HepG2 (cell line): ENCODE measurements around the gene ZFHX3. TPM values are rescaled to one million over a fixed set of nuclear protein-coding genes. Genes with fewer than 3 reads are reported as not detected.

Experiments used
- MYNN ChIP-seq: sonication (generic); formaldehyde crosslinking; IDR thresholded peaks from 2 replicates; pipeline ENCODE4 v1.4.0; 2020; ENCODE audit warnings: mild to moderate bottlenecking, low read depth, missing genetic modification reagents
- PAX8 ChIP-seq: sonication (generic); formaldehyde crosslinking; IDR thresholded peaks from 2 replicates; pipeline ENCODE4 v1.8.0; 2022; ENCODE audit warnings: mild to moderate bottlenecking, missing genetic modification reagents, borderline replicate concordance
- PITX1 ChIP-seq: sonication (generic); formaldehyde crosslinking; IDR thresholded peaks from 2 replicates; pipeline ENCODE4 v1.5.1; 2020; ENCODE audit warnings: mild to moderate bottlenecking, missing genetic modification reagents
- RARG ChIP-seq: sonication (generic); formaldehyde crosslinking; IDR thresholded peaks from 2 replicates; pipeline ENCODE4 v1.4.0; 2020; ENCODE audit warnings: low read depth, mild to moderate bottlenecking, missing genetic modification reagents
- SIX4 ChIP-seq: sonication (generic); formaldehyde crosslinking; IDR thresholded peaks from 2 replicates; pipeline ENCODE4 v1.4.0; 2020; ENCODE audit warnings: missing genetic modification reagents
- ZNF709 ChIP-seq: sonication (generic); formaldehyde crosslinking; IDR thresholded peaks from 2 replicates; pipeline ENCODE4 v1.5.0; 2020; ENCODE audit warnings: mild to moderate bottlenecking, missing genetic modification reagents
- ZNF724P ChIP-seq: sonication (generic); formaldehyde crosslinking; IDR thresholded peaks from 2 replicates; pipeline ENCODE4 v1.8.0; 2022; ENCODE audit warnings: missing genetic modification reagents, borderline replicate concordance
- polyA plus RNA-seq, 8 experiments: library from polyadenylated mRNA; depleted of rRNA in 3 of 8; stranded (reverse) in 7 of 8; unstranded in 1 of 8; fragments of >200 nt; fragmentation: Illumina TruSeq in 4 of 8; extraction: Trizol in 4 of 8; gene quantifications; 2 replicates each; pipeline versions ENCODE4 v1.2.1 to v1.2.3, GENCODE V29; 2011 to 2016; ENCODE audit warnings: low read depth in 4 of 8, missing spikeins in 1 of 8, mixed read lengths in 1 of 8; ENCODE audit not compliant: insufficient read depth in 1 of 8
- total RNA-seq, 5 experiments: library from RNA; depleted of rRNA; stranded (reverse); fragments of >200 nt; fragmentation: Illumina TruSeq; extraction: Trizol; gene quantifications; 2 replicates each; pipeline ENCODE4 v1.2.3, GENCODE V29; 2016; ENCODE audit warnings: low read depth in 1 of 5
- TF ChIP-seq, protein P1 (sequence below): sonication (generic); formaldehyde crosslinking; IDR thresholded peaks from 2 replicates; pipeline ENCODE4 v1.4.0; 2020; ENCODE audit warnings: missing genetic modification reagents
- TF ChIP-seq, protein P2 (sequence below): IDR thresholded peaks from 2 replicates; pipeline ENCODE4 v1.6.1; 2016
- TF ChIP-seq, protein P3 (sequence below): sonication (generic); formaldehyde crosslinking; IDR thresholded peaks from 2 replicates; pipeline ENCODE4 v1.4.0; 2020; ENCODE audit warnings: missing genetic modification reagents, borderline replicate concordance
- TF ChIP-seq, protein P4 (sequence below), 2 experiments: sonication (generic) in 1 of 2; formaldehyde crosslinking in 1 of 2; IDR thresholded peaks; 2 replicates each; pipeline versions ENCODE4 v1.5.1 to v1.6.1; 2011 to 2020; ENCODE audit warnings: borderline replicate concordance in 1 of 2, low read depth in 1 of 2, low read length in 1 of 2, mild to moderate bottlenecking in 1 of 2, missing genetic modification reagents in 1 of 2, moderate library complexity in 1 of 2
- TF ChIP-seq, protein P5 (sequence below), 2 experiments: sonication (generic) in 1 of 2; formaldehyde crosslinking in 1 of 2; IDR thresholded peaks; 2 replicates each; pipeline versions ENCODE4 v1.6.1 to v1.9.0; 2014 to 2022; ENCODE audit warnings: antibody characterized with exemption in 1 of 2, borderline replicate concordance in 1 of 2, inconsistent platforms in 1 of 2, low read depth in 1 of 2, missing genetic modification reagents in 1 of 2

Gene ZFHX3
- total and polyA plus RNA-seq, 2 of the 13 experiments (the other 11 are each of a cell fraction or from before 2014, with no cell fraction given) = 5.0 to 6.0 TPM

DNA sequence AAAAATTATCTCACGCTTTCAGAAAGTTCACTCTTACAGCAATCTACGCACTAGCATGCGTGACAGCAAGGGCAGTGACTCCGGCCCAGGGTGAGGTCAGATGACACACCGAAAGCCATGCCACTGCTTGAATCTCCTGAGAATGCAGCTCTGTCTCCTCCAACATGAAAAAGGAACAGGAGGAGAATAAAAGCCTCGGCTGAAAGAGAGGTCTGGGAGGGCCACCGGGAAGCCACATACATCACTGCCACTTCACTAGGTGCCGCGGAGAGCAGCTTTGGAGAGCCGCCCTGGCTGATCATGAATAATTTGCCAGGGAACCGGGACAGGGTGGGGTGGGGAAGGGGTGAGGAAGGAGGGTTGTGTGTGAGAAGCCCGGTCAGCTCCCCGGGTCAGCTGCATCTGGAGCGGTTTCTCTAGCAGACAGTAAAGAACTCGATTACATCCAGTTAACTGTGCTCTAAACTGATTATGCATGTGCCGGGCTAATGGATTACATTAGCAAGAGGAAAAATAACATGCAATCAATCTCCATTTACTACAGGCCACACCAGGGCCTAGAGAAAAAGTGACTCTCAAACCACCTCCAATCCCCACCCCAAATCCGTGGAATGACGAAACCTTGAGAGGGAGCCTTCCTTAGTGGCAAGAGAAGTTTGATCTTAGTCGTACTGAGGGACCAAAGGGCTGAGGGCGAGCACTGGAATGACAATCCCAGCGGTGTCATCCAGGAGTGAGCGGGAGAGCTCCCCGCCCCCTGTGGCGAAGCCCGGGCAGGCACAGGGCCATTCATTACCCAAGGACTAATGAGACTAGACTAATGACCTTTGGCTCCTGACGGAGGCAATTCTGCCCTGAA lies 100.3 kb downstream of the ZFHX3 start (continued):
- TF ChIP-seq, protein P1, sequence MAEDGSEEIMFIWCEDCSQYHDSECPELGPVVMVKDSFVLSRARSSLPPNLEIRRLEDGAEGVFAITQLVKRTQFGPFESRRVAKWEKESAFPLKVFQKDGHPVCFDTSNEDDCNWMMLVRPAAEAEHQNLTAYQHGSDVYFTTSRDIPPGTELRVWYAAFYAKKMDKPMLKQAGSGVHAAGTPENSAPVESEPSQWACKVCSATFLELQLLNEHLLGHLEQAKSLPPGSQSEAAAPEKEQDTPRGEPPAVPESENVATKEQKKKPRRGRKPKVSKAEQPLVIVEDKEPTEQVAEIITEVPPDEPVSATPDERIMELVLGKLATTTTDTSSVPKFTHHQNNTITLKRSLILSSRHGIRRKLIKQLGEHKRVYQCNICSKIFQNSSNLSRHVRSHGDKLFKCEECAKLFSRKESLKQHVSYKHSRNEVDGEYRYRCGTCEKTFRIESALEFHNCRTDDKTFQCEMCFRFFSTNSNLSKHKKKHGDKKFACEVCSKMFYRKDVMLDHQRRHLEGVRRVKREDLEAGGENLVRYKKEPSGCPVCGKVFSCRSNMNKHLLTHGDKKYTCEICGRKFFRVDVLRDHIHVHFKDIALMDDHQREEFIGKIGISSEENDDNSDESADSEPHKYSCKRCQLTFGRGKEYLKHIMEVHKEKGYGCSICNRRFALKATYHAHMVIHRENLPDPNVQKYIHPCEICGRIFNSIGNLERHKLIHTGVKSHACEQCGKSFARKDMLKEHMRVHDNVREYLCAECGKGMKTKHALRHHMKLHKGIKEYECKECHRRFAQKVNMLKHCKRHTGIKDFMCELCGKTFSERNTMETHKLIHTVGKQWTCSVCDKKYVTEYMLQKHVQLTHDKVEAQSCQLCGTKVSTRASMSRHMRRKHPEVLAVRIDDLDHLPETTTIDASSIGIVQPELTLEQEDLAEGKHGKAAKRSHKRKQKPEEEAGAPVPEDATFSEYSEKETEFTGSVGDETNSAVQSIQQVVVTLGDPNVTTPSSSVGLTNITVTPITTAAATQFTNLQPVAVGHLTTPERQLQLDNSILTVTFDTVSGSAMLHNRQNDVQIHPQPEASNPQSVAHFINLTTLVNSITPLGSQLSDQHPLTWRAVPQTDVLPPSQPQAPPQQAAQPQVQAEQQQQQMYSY = no peak
- no peak for TF ChIP-seq SIX4 (CRISPR knock-in tag)
- TF ChIP-seq MYNN (CRISPR knock-in tag) = no peak
- TF ChIP-seq PITX1 (CRISPR knock-in tag) = peak; percentile 73; the same call in 1 of the 2 replicates
- TF ChIP-seq PAX8 (CRISPR knock-in tag) = no peak
- TF ChIP-seq, protein P2, sequence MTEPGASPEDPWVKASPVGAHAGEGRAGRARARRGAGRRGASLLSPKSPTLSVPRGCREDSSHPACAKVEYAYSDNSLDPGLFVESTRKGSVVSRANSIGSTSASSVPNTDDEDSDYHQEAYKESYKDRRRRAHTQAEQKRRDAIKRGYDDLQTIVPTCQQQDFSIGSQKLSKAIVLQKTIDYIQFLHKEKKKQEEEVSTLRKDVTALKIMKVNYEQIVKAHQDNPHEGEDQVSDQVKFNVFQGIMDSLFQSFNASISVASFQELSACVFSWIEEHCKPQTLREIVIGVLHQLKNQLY (CRISPR knock-in tag) = peak; percentile 49; the same call in 1 of the 2 replicates
- TF ChIP-seq ZNF724P = no peak
- TF ChIP-seq, protein P3, sequence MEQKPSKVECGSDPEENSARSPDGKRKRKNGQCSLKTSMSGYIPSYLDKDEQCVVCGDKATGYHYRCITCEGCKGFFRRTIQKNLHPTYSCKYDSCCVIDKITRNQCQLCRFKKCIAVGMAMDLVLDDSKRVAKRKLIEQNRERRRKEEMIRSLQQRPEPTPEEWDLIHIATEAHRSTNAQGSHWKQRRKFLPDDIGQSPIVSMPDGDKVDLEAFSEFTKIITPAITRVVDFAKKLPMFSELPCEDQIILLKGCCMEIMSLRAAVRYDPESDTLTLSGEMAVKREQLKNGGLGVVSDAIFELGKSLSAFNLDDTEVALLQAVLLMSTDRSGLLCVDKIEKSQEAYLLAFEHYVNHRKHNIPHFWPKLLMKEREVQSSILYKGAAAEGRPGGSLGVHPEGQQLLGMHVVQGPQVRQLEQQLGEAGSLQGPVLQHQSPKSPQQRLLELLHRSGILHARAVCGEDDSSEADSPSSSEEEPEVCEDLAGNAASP (CRISPR knock-in tag) = peak; percentile 64; the same call in 1 of the 2 replicates
- TF ChIP-seq RARG = no peak
- TF ChIP-seq, protein P4, sequence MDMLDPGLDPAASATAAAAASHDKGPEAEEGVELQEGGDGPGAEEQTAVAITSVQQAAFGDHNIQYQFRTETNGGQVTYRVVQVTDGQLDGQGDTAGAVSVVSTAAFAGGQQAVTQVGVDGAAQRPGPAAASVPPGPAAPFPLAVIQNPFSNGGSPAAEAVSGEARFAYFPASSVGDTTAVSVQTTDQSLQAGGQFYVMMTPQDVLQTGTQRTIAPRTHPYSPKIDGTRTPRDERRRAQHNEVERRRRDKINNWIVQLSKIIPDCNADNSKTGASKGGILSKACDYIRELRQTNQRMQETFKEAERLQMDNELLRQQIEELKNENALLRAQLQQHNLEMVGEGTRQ (IDR thresholded peaks at IDR 0.05; ENCODE audit: low read depth, low read length) = no peak
- TF ChIP-seq, protein P4 (CRISPR knock-in tag; IDR thresholded peaks at IDR 0.05; ENCODE audit: borderline replicate concordance) = no peak
- no peak for TF ChIP-seq ZNF709
- TF ChIP-seq, protein P5, sequence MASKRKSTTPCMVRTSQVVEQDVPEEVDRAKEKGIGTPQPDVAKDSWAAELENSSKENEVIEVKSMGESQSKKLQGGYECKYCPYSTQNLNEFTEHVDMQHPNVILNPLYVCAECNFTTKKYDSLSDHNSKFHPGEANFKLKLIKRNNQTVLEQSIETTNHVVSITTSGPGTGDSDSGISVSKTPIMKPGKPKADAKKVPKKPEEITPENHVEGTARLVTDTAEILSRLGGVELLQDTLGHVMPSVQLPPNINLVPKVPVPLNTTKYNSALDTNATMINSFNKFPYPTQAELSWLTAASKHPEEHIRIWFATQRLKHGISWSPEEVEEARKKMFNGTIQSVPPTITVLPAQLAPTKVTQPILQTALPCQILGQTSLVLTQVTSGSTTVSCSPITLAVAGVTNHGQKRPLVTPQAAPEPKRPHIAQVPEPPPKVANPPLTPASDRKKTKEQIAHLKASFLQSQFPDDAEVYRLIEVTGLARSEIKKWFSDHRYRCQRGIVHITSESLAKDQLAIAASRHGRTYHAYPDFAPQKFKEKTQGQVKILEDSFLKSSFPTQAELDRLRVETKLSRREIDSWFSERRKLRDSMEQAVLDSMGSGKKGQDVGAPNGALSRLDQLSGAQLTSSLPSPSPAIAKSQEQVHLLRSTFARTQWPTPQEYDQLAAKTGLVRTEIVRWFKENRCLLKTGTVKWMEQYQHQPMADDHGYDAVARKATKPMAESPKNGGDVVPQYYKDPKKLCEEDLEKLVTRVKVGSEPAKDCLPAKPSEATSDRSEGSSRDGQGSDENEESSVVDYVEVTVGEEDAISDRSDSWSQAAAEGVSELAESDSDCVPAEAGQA (IDR thresholded peaks at IDR 0.05; ENCODE audit: low read depth) = no peak
- TF ChIP-seq, protein P5 (CRISPR knock-in tag; IDR thresholded peaks at IDR 0.05; ENCODE audit: borderline replicate concordance) = no peak
